Measurements from ENCODE around the gene IFT27. TPM values are rescaled to one million over a fixed set of nuclear protein-coding genes. Genes with fewer than 3 reads are reported as not detected.

Gene IFT27
- 28.3 TPM for total RNA-seq
- long read RNA-seq, transcript IFT27-205 (7 exons, 1,095 nt): major isoform, 18 of 33 reads
- long read RNA-seq, partial matches to known transcripts: 7 of 33 reads
- long read RNA-seq, other reads (novel, unspliced or antisense): 8 of 33 reads

GRCh38 chr22:36775964-36776669, at the start of gene IFT27:
Gene IFT27, minus strand, starts transcription at chr22:36776119. Its CDS starts 412 bp downstream, at chr22:36775707.
- ATAC-seq (peak; percentile 99), DNase-seq (ENCODE audit: missing footprints) (peak; percentile 97)
- intact Hi-C loops (cut with DNase I): loop anchor here (5.0 kb wide), 1 partner anchor 201 kb away; no protein-coding TSS in a partner anchor

- intact Hi-C loops (cut with DNase I): no loop called here
- no peak for ATAC-seq
Observed at GRCh38 chr22:36824655-36825054, 48.7 kb upstream of the IFT27 start.

GRCh38 chr22:36823186-36823839, 47.4 kb upstream of the IFT27 start:
- intact Hi-C loops (cut with DNase I): no loop called here
- DNase-seq (ENCODE audit: missing footprints) (no peak), ATAC-seq (no peak)

More at GRCh38 chr22:36824655-36825054, 48.7 kb upstream of the IFT27 start:
- no peak for DNase-seq (ENCODE audit: missing footprints)

- no peak for DNase-seq (ENCODE audit: missing footprints)
- intact Hi-C loops (cut with DNase I): no loop called here
- no peak for ATAC-seq
Observed at GRCh38 chr22:36822581-36822980, 46.7 kb upstream of the IFT27 start.

- DNase-seq (ENCODE audit: missing footprints): no peak
- intact Hi-C loops (cut with DNase I): no loop called here
- no peak for ATAC-seq
Observed at GRCh38 chr22:36819112-36819511, 43.2 kb upstream of the IFT27 start.

GRCh38 chr22:36818010-36818642, 42.2 kb upstream of the IFT27 start:
- DNase-seq (ENCODE audit: missing footprints) (no peak), ATAC-seq (no peak)
- intact Hi-C loops (cut with DNase I): no loop called here

GRCh38 chr22:36817525-36817848, 41.6 kb upstream of the IFT27 start:
- DNase-seq (ENCODE audit: missing footprints) (no peak), ATAC-seq (no peak)
- intact Hi-C loops (cut with DNase I): no loop called here

- intact Hi-C loops (cut with DNase I): no loop called here
- ATAC-seq (peak; percentile 85), DNase-seq (ENCODE audit: missing footprints) (no peak)
Observed at GRCh38 chr22:36816636-36817524, 41.0 kb upstream of the IFT27 start, which contains the start of gene PVALB. Gene PVALB, minus strand, starts transcription at chr22:36817035. Its CDS starts 30 bp downstream, at chr22:36817005.

- intact Hi-C loops (cut with DNase I): no loop called here
- no peak for ATAC-seq
Observed at GRCh38 chr22:36816339-36816635, 40.4 kb upstream of the IFT27 start.

GRCh38 chr22:36815558-36816338, 39.8 kb upstream of the IFT27 start:
- intact Hi-C loops (cut with DNase I): no loop called here
- DNase-seq (ENCODE audit: missing footprints) (no peak), ATAC-seq (no peak)

More at GRCh38 chr22:36816339-36816635, 40.4 kb upstream of the IFT27 start:
- DNase-seq (ENCODE audit: missing footprints): no peak

- no peak for ATAC-seq
- DNase-seq (ENCODE audit: missing footprints): no peak
- intact Hi-C loops (cut with DNase I): no loop called here
Observed at GRCh38 chr22:36814801-36815200, 38.9 kb upstream of the IFT27 start.

- ATAC-seq: no peak
- no peak for DNase-seq (ENCODE audit: missing footprints)
- intact Hi-C loops (cut with DNase I): no loop called here
Observed at GRCh38 chr22:36811094-36811800, 35.3 kb upstream of the IFT27 start.

GRCh38 chr22:36809351-36809750, 33.4 kb upstream of the IFT27 start:
- DNase-seq (ENCODE audit: missing footprints) (no peak), ATAC-seq (no peak)
- intact Hi-C loops (cut with DNase I): no loop called here

GRCh38 chr22:36808721-36809344, 32.9 kb upstream of the IFT27 start:
- DNase-seq (ENCODE audit: missing footprints): no peak
- intact Hi-C loops (cut with DNase I): no loop called here
- no peak for ATAC-seq

- DNase-seq (ENCODE audit: missing footprints) (no peak), ATAC-seq (no peak)
- intact Hi-C loops (cut with DNase I): no loop called here
Observed at GRCh38 chr22:36807627-36808026, 31.7 kb upstream of the IFT27 start.

GRCh38 chr22:36806835-36807234, 30.9 kb upstream of the IFT27 start:
- intact Hi-C loops (cut with DNase I): no loop called here
- ATAC-seq: no peak
- DNase-seq (ENCODE audit: missing footprints): no peak

GRCh38 chr22:36803358-36803757, 27.4 kb upstream of the IFT27 start:
- intact Hi-C loops (cut with DNase I): no loop called here

More at GRCh38 chr22:36803358-36803757, 27.4 kb upstream of the IFT27 start:
- DNase-seq (ENCODE audit: missing footprints): no peak
- no peak for ATAC-seq

Data from Right ventricle myocardium inferior (tissue), 1 donor.